HG02623 (cell line): ENCODE results near the gene NPPC.
"Not testable (repeated sequence)": the region's sequence is repeated elsewhere in the genome, so short reads cannot be mapped to it uniquely, and the experiment has no call there.

Source experiments
- ATAC-seq: cut with Tn5 transposase; IDR thresholded peaks from one replicate; pipeline ENCODE4 v1.9.1; 2021; ENCODE audit warnings: moderate library complexity; ENCODE audit not compliant: unreplicated experiment

NPPC gene

GRCh38 chr2:231922311-231923009 is 3.7 kb downstream of the NPPC start:
- no peak for ATAC-seq

GRCh38 chr2:231920795-231921194 is 5.4 kb downstream of the NPPC start:
- no peak for ATAC-seq

- ATAC-seq, result no peak
Observed at GRCh38 chr2:231920366-231920765, 5.8 kb downstream of the NPPC start.

GRCh38 chr2:231919341-231920035 is 6.7 kb downstream of the NPPC start:
- ATAC-seq, result no peak

GRCh38 chr2:231918501-231919330 is 7.5 kb downstream of the NPPC start:
- no peak for ATAC-seq

- no peak for ATAC-seq
Observed at GRCh38 chr2:231917280-231918066, 8.7 kb downstream of the NPPC start.

- no peak for ATAC-seq
Observed at GRCh38 chr2:231914077-231914690, 12.0 kb downstream of the NPPC start.

GRCh38 chr2:231911381-231911780 is 14.8 kb downstream of the NPPC start:
- no peak for ATAC-seq

GRCh38 chr2:231910771-231911170 is 15.4 kb downstream of the NPPC start:
- no peak for ATAC-seq

- not testable (repeated sequence) for ATAC-seq
Observed at GRCh38 chr2:231910161-231910560, 16.0 kb downstream of the NPPC start.

GRCh38 chr2:231909631-231910030 is 16.6 kb downstream of the NPPC start:
- ATAC-seq, result no peak

GRCh38 chr2:231908584-231908983 is 17.6 kb downstream of the NPPC start:
- no peak for ATAC-seq

GRCh38 chr2:231907765-231908164 is 18.4 kb downstream of the NPPC start:
- no peak for ATAC-seq

- ATAC-seq, result no peak
Observed at GRCh38 chr2:231905026-231905425, 21.2 kb downstream of the NPPC start.

GRCh38 chr2:231904161-231904611 is 22.0 kb downstream of the NPPC start:
- ATAC-seq, result no peak

- no peak for ATAC-seq
Observed at GRCh38 chr2:231902598-231902997, 23.6 kb downstream of the NPPC start.

GRCh38 chr2:231900972-231901371 is 25.2 kb downstream of the NPPC start:
- ATAC-seq, result no peak

GRCh38 chr2:231900486-231900942 is 25.7 kb downstream of the NPPC start:
- ATAC-seq, result no peak

- ATAC-seq, result no peak
Observed at GRCh38 chr2:231894566-231895380, 31.4 kb downstream of the NPPC start.
